ENCODE measurements around the gene HSPH1.

DNA sequence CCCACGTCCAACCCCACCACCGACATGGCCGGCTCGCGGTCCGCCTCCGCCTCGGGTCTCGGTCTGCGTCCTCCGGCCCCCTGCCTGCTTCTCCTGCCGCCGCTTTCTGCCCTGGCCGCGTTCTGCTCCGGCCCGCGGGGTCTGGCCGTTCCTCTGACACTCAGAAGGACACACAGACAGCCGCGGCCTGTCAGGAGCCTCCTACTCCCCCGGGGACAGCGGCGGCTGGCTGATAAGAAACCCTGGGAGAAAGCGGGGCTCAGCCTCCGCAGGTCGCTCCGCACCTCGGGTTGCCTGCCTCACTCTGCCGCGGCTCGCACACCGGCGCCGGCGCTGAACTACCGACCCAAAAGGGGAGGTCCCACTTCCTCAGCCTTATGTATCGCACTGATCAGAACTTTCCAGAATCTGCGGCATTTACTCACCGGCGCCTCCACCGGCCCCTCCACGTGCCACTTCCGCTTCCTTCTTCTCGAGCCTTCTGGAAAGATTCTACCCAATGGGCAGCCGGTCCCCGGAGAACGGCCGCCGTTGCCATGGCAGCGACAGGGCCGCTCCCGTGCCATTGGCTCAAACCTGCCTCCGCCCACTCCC, at the start of gene HSPH1:
- TF ChIP-seq POLR2A (IDR thresholded peaks at IDR 0.05): peak; percentile 74 to 93
- TF ChIP-seq, protein P1, sequence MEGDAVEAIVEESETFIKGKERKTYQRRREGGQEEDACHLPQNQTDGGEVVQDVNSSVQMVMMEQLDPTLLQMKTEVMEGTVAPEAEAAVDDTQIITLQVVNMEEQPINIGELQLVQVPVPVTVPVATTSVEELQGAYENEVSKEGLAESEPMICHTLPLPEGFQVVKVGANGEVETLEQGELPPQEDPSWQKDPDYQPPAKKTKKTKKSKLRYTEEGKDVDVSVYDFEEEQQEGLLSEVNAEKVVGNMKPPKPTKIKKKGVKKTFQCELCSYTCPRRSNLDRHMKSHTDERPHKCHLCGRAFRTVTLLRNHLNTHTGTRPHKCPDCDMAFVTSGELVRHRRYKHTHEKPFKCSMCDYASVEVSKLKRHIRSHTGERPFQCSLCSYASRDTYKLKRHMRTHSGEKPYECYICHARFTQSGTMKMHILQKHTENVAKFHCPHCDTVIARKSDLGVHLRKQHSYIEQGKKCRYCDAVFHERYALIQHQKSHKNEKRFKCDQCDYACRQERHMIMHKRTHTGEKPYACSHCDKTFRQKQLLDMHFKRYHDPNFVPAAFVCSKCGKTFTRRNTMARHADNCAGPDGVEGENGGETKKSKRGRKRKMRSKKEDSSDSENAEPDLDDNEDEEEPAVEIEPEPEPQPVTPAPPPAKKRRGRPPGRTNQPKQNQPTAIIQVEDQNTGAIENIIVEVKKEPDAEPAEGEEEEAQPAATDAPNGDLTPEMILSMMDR (IDR thresholded peaks at IDR 0.05 in 4 of 5, conservative IDR thresholded peaks at IDR 0.05 in 1 of 5): peak in 1 of 5 experiments; percentile 28
